Mononuclear cell (primary cell): Measurements from ENCODE around the gene S100PBP. TPM values are rescaled to one million over a fixed set of nuclear protein-coding genes. Genes with fewer than 3 reads are reported as not detected.

Experiments
- H3K27me3 ChIP-seq: 2 replicates; pipeline ENCODE4 v1.6.0; 2011; ENCODE audit warnings: low read length, control low read depth; ENCODE audit not compliant: insufficient read depth
- H3K4me1 ChIP-seq: 2 replicates; pipeline ENCODE4 v1.5.1; 2011; ENCODE audit warnings: mild to moderate bottlenecking, low read length, control low read depth; ENCODE audit not compliant: insufficient read depth
- H3K4me3 ChIP-seq: 2 replicates; pipeline ENCODE4 v1.5.1; 2011; ENCODE audit warnings: mild to moderate bottlenecking, low read length, moderate library complexity
- H3K9me3 ChIP-seq: 2 replicates; pipeline ENCODE4 v1.5.1; 2011; ENCODE audit warnings: low read depth, mild to moderate bottlenecking, control low read depth, low read length
- total RNA-seq: library from RNA; depleted of rRNA; stranded (reverse); fragments of >200 nt; gene quantifications from one replicate; pipeline ENCODE4 v1.2.3, GENCODE V29; 2012

S100PBP gene
- total RNA-seq: 18.5 TPM

DNA sequence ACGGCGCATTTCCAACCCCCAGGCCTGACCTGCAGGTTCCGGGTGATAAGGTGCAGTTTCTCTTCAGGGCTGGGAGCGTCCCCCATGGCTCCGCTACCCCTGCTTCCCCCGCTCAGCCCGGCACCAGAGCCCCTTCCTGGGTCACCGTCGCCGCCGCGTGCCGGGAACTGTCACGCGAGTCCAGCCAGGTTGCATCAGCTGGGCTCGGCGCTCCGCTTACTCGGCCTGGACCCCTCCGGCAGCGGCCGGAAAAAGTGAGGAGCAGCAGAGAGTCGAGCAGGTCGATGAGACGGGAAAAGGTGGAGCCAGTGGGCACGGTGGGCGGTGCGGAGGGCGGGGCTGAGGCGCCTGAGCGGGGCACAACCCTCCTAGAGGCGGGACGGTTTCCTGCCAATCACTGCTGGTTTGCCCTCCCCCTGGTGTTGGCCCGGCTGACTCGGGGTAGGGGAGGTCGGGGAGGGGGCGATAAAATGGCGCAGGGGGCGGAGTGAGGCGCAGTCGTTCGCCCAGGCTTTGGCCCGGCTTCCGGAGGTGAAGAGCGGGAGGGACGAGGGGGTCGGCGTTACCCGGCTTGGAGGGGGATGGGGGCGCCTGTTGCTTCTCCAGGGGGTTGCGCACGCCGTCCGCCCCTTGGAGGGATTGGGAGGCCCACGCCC lies at the start of gene S100PBP, which contains the start of gene YARS1:
Gene S100PBP (plus strand): TSS at position 495 of the 656 bp plus-strand sequence. CDS start 8,447 bp downstream, outside the sequence.
Gene YARS1 (minus strand): TSS at position 200 of the 656 bp plus-strand sequence. CDS start 114 bp downstream, at position 86.
- no peaks in the 10 kb centered on the region for H3K9me3 ChIP-seq
- H3K4me1 ChIP-seq: peaks cover 57% of the 10 kb centered on the region
- H3K4me3 ChIP-seq: peak within 1 kb of the TSS; percentile 83
- no peaks in the 10 kb centered on the region for H3K27me3 ChIP-seq

DNA sequence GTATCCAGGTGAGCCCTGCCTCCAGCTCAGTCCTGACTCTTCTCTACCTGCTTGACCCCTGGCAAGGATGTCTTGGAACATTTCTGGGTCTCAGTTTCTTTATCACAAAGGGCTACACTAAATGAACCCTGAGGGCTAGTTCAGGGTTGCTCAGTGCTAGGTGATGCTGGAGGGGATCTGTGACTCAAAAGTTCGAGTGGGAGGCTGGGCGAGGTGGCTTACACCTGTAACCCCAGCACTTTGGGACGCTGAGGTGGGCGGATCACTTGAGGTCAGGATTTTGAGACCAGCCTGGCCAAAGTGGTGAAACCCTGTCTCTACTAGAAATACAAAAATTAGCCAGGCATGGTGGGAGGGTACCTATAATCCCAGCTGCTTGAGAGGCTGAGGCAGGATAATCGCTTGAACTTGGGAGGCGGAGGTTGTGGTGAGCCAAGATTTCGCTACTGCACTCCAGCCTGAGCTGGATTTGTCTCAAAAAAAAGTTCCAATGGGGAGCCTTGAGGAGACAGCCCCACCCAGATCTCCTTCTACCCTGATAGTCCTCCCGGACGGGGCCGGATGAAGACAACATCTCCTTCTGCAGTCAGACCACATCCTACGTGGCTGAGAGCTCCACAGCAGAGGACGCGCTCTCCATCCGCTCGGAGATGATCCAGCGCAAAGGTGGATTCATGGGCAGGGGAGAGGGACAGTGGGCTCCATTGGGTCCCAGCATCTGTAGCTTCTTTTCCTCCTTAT lies 49.2 kb upstream of the S100PBP start:
- no peaks in the 10 kb centered on the region for H3K4me1 ChIP-seq
- H3K9me3 ChIP-seq: no peaks in the 10 kb centered on the region
- H3K4me3 ChIP-seq: no peak overlapping the region
- no peaks in the 10 kb centered on the region for H3K27me3 ChIP-seq

DNA sequence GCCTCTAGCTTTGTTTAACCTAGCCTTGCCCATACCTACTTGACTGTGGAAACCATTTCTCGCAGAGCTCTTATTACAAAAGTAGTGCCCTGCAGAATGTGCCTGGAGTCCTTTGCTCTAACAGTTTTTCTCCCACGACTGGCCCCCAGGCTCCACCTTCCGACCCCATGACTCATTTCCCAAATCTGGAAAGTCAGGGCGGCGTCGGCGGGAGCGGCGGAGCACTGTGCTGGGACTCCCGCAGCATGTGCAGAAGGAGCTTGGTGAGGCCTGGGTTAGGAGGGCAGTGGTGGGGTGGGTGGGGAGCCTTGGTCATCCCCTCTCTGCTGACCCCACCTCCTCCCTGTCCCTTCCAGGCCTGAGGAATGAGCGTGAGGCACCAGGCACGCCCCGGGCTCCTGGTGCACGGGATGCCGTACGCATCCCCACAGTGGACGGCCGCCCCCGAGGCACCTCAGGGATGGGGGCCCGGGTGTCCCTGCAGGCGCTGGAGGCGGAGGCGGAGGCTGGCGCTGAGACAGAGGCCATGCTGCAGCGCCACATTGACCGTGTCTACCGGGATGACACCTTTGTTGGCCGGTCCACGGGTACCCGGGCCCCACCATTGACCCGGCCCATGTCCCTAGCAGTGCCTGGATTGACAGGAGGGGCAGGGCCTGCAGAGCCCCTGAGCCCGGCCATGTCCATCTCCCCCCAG lies 47.8 kb upstream of the S100PBP start:
- Histone ChIP-seq H3K4me1 (no peaks in the 10 kb centered on the region), H3K9me3 (no peaks in the 10 kb centered on the region), H3K27me3 (no peaks in the 10 kb centered on the region), H3K4me3 (no peak overlapping the region)

DNA sequence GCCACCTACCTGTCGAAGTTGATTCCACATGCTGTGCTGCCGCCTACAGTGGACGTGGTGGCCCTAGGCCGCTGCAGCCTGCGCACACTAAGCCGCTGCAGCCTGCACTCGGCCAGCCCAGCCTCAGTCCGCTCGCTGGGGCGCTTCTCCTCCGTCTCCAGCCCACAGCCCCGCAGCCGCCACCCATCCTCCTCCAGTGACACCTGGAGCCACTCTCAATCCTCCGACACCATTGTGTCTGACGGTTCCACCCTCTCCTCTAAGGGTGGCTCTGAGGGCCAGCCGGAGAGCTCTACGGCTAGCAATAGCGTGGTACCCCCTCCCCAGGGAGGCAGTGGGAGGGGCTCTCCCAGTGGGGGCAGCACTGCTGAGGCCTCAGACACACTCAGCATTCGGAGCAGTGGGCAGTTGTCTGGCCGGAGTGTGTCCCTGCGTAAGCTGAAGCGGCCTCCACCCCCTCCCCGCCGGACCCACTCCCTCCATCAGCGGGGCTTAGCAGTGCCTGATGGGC lies 47.2 kb upstream of the S100PBP start:
- H3K27me3 ChIP-seq: no peaks in the 10 kb centered on the region
- no peaks in the 10 kb centered on the region for H3K4me1 ChIP-seq
- H3K9me3 ChIP-seq: no peaks in the 10 kb centered on the region
- no peak overlapping the region for H3K4me3 ChIP-seq

DNA sequence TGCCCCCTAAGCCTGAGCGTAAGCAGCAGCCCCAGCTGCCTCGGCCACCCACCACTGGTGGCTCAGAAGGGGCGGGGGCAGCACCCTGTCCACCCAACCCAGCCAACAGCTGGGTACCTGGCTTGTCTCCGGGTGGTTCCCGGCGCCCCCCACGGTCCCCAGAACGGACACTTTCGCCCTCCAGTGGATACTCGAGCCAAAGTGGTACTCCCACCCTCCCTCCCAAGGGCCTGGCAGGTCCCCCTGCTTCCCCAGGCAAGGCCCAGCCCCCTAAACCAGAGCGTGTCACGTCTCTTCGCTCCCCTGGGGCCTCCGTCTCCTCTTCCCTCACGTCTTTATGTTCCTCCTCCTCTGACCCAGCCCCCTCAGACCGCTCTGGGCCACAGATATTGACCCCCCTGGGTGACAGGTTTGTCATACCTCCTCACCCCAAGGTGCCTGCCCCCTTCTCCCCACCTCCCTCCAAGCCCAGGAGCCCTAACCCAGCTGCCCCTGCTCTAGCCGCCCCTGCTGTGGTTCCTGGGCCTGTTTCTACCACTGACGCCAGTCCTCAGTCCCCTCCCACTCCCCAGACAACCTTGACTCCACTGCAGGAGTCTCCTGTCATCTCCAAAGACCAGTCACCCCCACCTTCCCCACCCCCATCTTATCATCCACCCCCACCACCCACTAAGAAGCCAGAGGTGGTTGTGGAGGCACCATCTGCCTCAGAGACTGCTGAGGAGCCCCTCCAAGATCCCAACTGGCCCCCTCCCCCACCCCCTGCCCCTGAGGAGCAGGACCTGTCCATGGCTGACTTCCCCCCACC lies 46.5 kb upstream of the S100PBP start:
- Histone ChIP-seq H3K9me3 (no peaks in the 10 kb centered on the region), H3K4me3 (no peak overlapping the region), H3K27me3 (no peaks in the 10 kb centered on the region), H3K4me1 (no peaks in the 10 kb centered on the region)

DNA sequence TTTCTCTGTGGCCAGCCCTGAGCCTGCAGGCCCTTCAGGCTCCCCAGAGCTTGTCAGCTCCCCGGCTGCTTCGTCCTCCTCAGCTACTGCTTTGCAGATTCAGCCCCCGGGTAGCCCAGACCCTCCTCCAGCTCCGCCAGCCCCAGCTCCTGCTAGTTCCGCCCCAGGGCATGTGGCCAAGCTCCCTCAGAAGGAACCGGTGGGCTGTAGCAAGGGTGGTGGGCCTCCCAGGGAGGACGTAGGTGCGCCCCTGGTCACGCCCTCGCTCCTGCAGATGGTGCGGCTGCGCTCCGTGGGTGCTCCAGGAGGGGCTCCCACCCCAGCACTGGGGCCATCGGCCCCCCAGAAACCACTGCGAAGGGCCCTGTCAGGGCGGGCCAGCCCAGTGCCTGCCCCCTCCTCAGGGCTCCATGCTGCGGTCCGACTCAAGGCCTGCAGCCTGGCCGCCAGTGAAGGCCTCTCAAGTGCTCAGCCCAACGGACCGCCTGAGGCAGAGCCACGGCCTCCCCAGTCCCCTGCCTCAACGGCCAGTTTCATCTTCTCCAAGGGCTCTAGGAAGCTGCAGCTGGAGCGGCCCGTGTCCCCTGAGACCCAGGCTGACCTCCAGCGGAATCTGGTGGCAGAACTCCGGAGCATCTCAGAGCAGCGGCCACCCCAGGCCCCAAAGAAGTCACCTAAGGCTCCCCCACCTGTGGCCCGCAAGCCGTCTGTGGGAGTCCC lies 45.7 kb upstream of the S100PBP start:
- no peak overlapping the region for H3K4me3 ChIP-seq

DNA sequence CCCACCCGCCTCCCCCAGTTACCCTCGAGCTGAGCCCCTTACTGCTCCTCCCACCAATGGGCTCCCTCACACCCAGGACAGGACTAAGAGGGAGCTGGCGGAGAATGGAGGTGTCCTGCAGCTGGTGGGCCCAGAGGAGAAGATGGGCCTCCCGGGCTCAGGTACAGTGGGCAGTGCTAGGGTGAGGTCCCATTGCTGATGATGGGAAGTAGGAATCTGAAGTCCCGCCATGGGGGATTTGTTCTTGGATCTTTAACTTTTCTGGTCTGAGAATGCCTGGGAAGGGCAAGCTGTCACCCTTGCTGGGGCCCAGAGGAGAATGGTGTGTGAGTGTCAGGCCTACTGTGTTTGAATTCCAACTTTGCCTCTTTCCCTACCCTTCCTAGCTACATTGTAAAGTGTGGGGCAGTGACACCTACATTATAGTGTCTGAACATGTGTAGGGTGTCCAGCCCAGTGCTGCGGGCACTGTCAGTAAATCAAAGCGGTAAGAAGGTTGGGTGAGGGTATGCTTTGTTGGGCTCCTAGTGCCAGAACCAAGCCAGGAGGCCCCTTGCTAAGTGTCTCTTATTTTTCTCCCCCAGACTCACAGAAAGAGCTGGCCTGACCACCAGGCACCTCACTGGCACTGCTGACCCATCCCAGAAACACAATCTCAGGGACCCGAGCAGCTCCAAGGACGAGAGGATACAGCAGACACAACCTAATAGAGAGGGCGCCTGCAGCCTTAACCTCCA lies 45.0 kb upstream of the S100PBP start:
- no peak overlapping the region for H3K4me3 ChIP-seq
- H3K4me1 ChIP-seq: no peaks in the 10 kb centered on the region
- H3K27me3 ChIP-seq: no peaks in the 10 kb centered on the region
- no peaks in the 10 kb centered on the region for H3K9me3 ChIP-seq

More for the DNA sequence above, 45.7 kb upstream of the S100PBP start:
- Histone ChIP-seq H3K27me3 (no peaks in the 10 kb centered on the region), H3K9me3 (no peaks in the 10 kb centered on the region), H3K4me1 (no peaks in the 10 kb centered on the region)

DNA sequence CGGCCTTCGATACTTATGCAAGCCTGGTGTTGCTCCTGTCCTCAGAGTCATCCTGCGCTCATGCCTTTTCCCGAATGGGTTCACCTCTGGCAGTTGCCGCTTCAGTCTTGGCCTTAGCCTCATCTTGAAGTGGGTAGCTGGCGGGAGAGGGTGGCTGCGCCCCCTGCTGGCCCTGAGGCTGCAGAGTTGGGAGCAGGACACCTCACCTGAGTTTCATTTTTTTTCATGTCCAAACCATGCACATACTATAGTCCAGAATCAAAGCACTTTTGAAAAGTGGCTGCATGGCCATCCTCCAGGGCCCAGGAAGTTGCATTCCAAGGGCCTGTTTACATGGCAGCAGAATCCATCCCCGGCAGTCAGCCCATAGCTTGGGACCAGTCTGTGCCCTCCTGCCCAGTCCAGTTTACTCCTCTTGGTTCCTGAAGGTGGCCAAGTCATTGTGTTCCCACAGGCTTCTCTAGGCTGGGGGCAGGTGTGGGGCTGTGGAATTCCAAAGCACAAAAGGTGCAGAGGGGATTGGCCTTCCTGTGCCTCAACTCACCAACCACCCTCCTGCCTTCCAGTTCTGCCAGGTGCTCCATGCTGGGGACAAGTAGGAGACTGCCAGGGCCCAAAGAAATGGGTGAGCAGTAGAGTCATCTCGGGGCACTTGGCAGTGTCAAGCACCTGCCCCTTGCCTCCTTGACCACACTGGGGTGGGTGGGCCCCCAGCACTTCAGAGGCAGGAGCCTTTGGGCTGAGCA lies 44.3 kb upstream of the S100PBP start:
- H3K4me3 ChIP-seq: no peak overlapping the region
- H3K9me3 ChIP-seq: no peaks in the 10 kb centered on the region
- no peaks in the 10 kb centered on the region for H3K4me1 ChIP-seq
- H3K27me3 ChIP-seq: no peaks in the 10 kb centered on the region

DNA sequence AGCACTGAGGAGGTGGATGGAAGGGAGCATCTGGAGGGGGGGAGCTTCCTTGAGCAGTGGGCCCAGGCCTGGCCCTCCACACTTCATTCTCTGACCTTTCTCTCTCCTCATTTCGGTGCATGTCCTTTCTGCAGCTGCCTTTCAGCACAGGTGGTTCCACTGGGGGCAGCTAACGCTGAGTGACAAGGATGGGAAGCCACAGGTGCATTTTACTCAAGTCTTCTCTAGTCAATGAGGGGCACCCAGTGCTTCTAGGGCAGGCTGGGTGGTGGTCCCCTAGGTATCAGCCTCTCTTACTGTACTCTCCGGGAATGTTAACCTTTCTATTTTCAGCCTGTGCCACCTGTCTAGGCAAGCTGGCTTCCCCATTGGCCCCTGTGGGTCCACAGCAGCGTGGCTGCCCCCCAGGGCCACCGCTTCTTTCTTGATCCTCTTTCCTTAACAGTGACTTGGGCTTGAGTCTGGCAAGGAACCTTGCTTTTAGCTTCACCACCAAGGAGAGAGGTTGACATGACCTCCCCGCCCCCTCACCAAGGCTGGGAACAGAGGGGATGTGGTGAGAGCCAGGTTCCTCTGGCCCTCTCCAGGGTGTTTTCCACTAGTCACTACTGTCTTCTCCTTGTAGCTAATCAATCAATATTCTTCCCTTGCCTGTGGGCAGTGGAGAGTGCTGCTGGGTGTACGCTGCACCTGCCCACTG lies 43.5 kb upstream of the S100PBP start:
- H3K27me3 ChIP-seq: no peaks in the 10 kb centered on the region
- no peak overlapping the region for H3K4me3 ChIP-seq
- H3K9me3 ChIP-seq: no peaks in the 10 kb centered on the region
- H3K4me1 ChIP-seq: no peaks in the 10 kb centered on the region

DNA sequence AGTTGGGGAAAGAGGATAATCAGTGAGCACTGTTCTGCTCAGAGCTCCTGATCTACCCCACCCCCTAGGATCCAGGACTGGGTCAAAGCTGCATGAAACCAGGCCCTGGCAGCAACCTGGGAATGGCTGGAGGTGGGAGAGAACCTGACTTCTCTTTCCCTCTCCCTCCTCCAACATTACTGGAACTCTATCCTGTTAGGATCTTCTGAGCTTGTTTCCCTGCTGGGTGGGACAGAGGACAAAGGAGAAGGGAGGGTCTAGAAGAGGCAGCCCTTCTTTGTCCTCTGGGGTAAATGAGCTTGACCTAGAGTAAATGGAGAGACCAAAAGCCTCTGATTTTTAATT lies 43.0 kb upstream of the S100PBP start:
- Histone ChIP-seq H3K27me3 (no peaks in the 10 kb centered on the region), H3K9me3 (no peaks in the 10 kb centered on the region), H3K4me3 (no peak overlapping the region), H3K4me1 (no peaks in the 10 kb centered on the region)

DNA sequence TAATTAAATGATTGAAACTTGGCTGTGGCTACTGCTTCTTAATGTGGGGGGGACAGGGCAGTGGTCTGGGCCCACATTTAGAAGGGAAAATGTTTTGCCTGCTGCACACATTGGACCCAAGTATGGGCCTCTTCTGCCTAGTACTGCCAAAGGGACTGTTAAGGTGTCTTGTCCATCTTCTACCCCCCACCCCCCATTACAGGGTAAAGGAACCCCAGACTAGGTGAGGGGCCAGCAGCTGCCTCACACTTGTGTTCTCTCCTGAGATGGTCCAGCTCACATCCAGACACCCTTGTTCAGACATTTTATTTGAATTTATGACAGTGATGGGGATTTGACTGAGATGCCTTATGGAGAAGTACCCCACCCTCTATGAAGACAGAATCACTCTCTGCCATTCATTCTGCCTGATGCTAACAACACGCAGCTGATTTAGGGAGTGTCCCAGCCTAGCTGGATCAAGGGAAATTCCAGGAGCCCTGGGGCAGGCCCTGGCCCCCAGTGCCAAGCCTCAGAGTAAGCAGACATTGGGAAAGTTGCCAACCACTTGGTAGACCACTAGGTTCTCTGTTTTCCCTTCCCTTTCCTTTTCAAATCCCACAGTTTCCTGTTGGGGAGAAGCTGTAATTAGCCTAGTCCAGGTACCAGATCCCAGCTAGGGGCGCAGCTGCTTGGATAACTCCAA lies 42.4 kb upstream of the S100PBP start:
- no peak overlapping the region for H3K4me3 ChIP-seq
- no peaks in the 10 kb centered on the region for H3K4me1 ChIP-seq
- no peaks in the 10 kb centered on the region for H3K9me3 ChIP-seq
- H3K27me3 ChIP-seq: no peaks in the 10 kb centered on the region

DNA sequence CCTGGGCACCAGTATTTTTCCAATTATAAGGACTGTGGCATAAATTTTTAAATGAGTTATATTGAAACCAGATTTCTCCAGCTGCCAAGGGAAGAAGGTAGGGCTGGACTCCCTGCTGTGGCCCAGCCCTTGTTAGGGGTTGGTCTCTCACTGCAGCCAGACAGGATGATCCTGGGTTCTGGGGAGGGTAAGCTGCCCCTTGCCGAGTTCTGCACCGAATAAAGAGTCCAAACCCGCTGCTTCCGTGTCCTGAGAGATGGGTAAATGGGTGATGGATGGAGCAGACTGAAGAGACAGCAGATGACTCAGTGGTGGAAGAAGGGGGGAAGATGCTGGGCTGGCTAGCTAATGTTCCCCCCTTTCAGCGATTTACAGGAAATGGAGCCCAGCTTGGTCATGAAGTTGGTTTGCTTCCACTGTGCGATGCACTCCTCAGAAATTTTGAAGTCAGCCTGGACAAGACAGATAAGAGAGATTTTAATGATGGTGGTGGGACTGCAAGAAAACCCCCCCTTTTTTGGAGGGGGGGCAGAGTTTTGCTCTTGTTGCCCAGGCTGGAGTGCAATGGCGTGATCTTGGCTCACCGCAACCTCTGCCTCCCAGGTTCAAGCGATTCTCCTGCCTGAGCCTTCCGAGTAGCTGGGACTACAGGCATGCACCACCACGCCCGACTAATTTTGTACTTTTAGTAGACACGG lies 41.7 kb upstream of the S100PBP start:
- Histone ChIP-seq H3K9me3 (no peaks in the 10 kb centered on the region), H3K27me3 (no peaks in the 10 kb centered on the region), H3K4me3 (no peak overlapping the region), H3K4me1 (no peaks in the 10 kb centered on the region)
